ENCODE results near the gene ZIM2. TPM values are rescaled to one million over a fixed set of nuclear protein-coding genes. Genes with fewer than 3 reads are reported as not detected.

ZIM2 gene
- total RNA-seq = 1 to 10 TPM in 1 of 2 donors, under 1 TPM in 1; 0.12 to 1.6 TPM
- polyA plus RNA-seq = under 1 TPM in 1 of 2 donors, not detected in 1; 0.08 TPM
- long read RNA-seq, donor 1, partial matches to known transcripts = 0 of 1 reads
- long read RNA-seq, donor 1, other reads (novel, unspliced or antisense) = 0 of 1 reads
- long read RNA-seq, donor 2 = 0 reads
- long read RNA-seq, donor 3 = 0 reads
- long read RNA-seq, donor 4 = 0 reads
- long read RNA-seq, donor 5, partial matches to known transcripts = 0 of 1 reads
- long read RNA-seq, donor 5, other reads (novel, unspliced or antisense) = 0 of 1 reads

DNA sequence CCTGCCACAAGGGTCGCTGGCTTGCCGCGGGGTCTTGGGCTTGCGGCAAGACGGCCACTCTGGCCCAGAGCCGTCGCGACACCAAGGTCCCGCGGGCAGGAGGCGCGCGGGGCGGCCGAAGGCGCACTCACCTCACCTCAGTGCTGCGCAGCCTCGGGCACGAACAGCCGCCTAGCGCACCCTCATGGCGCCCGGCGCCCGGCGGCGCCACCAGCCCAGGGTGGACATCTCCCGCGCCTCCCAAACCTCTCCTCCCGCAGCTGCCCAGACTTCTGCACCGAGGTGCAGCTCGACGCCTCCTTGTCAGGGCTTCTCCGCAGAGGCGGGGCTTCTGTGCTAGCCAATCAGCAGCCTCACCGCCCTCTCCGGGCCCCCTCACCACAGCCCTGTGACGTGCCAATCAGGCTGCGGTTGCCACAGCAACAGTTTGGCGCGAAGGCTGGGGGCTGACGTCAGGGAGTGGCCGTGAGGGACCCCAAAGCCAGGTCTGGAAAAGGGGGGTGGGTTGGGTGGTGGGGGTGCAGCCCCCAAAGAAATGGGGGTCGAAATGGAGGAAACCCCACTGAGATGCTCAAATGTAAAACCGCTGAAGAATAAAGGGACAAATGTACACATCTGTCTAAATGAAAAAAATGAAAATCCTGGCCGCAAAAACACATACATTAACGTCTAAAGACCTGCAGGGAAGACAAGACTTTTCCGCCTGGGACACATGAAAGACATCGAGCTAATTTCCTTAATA, at the start of gene ZIM2, which contains the start of gene PEG3:
Gene ZIM2 (minus strand): TSS at position 276 of the 742 bp plus-strand sequence. CDS start 16,449 bp downstream, outside the sequence.
Gene PEG3 (minus strand): TSS at position 276 of the 742 bp plus-strand sequence. CDS start 16,071 bp downstream, outside the sequence.
- no peak for ATAC-seq (ENCODE audit: insufficient read depth, low FRiP score)
- WGBS, 2 donors = 47 to 59% methylated on average over 43 to 49 of the region's 49 CpGs
- TF ChIP-seq, protein P1, sequence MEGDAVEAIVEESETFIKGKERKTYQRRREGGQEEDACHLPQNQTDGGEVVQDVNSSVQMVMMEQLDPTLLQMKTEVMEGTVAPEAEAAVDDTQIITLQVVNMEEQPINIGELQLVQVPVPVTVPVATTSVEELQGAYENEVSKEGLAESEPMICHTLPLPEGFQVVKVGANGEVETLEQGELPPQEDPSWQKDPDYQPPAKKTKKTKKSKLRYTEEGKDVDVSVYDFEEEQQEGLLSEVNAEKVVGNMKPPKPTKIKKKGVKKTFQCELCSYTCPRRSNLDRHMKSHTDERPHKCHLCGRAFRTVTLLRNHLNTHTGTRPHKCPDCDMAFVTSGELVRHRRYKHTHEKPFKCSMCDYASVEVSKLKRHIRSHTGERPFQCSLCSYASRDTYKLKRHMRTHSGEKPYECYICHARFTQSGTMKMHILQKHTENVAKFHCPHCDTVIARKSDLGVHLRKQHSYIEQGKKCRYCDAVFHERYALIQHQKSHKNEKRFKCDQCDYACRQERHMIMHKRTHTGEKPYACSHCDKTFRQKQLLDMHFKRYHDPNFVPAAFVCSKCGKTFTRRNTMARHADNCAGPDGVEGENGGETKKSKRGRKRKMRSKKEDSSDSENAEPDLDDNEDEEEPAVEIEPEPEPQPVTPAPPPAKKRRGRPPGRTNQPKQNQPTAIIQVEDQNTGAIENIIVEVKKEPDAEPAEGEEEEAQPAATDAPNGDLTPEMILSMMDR (IDR thresholded peaks at IDR 0.05; ENCODE audit: control extremely low read depth, extremely low read depth) = no peak
- peaks cover 0 to 2% (median 0%) of the 10 kb centered on the region in 5 donors for H3K4me1 ChIP-seq (ENCODE audit: control insufficient read depth in 5 of 5, insufficient read depth in 5 of 5, low read length in 5 of 5)
- H3K9me3 ChIP-seq (ENCODE audit: control insufficient read depth in 4 of 4, insufficient read depth in 3 of 4, low read length in 3 of 4) = peaks cover 0 to 38% (median 0%) of the 10 kb centered on the region in 4 donors
- peak within 1 kb of the TSS in 1 of 2 donors; percentile 34 for H3K9ac ChIP-seq (ENCODE audit: insufficient read depth in 1 of 2, low read length in 2 of 2)
- DNase-seq = peak; percentile 85 to 92 (median 86)
- H3K27ac ChIP-seq (ENCODE audit: low read depth in 1 of 2, low read length in 1 of 2) = peak within 1 kb of the TSS in 1 of 2 donors; percentile 34
- H3K27me3 ChIP-seq (ENCODE audit: control insufficient read depth in 3 of 3, insufficient read depth in 3 of 3, low read length in 2 of 3) = no peaks in the 10 kb centered on the region
- H3K4me3 ChIP-seq = no peak within 1 kb of the TSS
- no peaks in the 10 kb centered on the region for H3K36me3 ChIP-seq (ENCODE audit: control insufficient read depth in 4 of 4, insufficient read depth in 4 of 4, low read length in 4 of 4)

DNA sequence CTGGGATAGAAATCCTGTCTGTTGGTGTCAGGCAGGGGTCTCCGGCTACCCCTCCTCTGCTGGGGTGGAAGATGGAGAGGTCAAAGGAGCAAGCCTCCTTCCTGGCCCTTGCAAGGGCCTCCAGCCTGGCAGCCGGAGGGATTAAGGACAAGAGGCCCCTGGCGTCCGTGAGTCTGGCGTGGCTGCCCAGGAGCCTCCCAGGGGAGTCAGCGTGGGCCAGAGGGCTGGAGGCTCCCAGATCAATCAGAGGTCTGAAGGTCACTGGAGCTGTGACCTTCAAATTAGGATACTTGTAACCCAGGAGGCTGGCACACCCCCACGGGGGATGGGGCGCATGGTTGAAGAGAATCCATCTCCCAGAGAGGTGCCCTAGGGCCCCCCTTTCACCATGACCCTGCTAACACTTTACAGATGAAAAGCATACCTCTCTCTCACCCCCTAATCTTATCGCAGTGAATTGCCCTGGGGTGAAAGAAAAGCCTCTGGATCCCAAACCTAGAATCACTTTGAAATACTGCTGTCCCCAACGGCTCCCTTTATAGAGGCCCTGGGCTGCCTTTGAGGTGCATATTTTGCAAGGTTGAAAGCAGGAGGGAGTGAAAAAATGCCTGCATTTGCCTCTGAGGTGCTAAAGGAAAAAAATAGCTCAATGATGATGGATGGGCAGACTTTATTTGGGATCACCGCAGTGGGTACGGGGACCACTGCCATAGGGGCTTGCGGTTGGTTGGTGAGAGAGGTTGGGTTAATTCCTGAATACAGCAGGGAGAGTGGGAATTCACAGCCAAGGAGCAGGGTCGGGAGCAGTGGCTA, 44.9 kb upstream of the ZIM2 start:
- H3K27ac ChIP-seq (ENCODE audit: low read depth in 1 of 2, low read length in 1 of 2) = no peak overlapping the region
- TF ChIP-seq, protein P1 (IDR thresholded peaks at IDR 0.05; ENCODE audit: control extremely low read depth, extremely low read depth) = no peak
- ATAC-seq (ENCODE audit: insufficient read depth, low FRiP score) (no peak), DNase-seq (peak in 1 of 3 donors; percentile 10)
- 21 to 27% methylated on average over 14 of the region's 14 CpGs for WGBS, 2 donors
- H3K27me3 ChIP-seq (ENCODE audit: control insufficient read depth in 3 of 3, insufficient read depth in 3 of 3, low read length in 2 of 3) = no peaks in the 10 kb centered on the region
- no peak overlapping the region for H3K4me3 ChIP-seq
- H3K9me3 ChIP-seq (ENCODE audit: control insufficient read depth in 4 of 4, insufficient read depth in 3 of 4, low read length in 3 of 4) = peaks cover 0 to 16% (median 1%) of the 10 kb centered on the region in 4 donors
- no peak overlapping the region for H3K9ac ChIP-seq (ENCODE audit: insufficient read depth in 1 of 2, low read length in 2 of 2)
- no peaks in the 10 kb centered on the region for H3K4me1 ChIP-seq (ENCODE audit: control insufficient read depth in 5 of 5, insufficient read depth in 5 of 5, low read length in 5 of 5)
- no peaks in the 10 kb centered on the region for H3K36me3 ChIP-seq (ENCODE audit: control insufficient read depth in 4 of 4, insufficient read depth in 4 of 4, low read length in 4 of 4)

DNA sequence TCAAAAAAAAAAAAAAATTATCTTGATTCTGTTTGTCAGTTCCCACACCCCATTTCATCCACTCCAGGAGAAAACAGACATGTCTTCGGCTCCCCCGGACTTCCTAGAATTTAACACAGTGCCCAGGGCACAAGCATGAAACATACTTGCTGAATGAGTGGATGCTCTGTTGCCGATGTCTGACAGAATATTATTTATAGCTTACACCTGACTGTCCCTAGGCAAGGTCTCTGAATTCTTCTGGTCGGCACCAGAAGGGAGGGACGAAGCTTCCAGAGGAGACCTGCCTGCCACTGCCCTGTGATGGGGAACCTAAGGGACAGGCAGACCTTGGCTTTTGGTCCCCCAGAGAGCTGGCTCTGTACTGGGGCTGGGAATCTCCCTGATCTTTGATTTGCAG, 43.9 kb upstream of the ZIM2 start:
- Histone ChIP-seq H3K27ac (ENCODE audit: low read depth in 1 of 2, low read length in 1 of 2) (no peak overlapping the region), H3K36me3 (ENCODE audit: control insufficient read depth in 4 of 4, insufficient read depth in 4 of 4, low read length in 4 of 4) (no peaks in the 10 kb centered on the region), H3K9me3 (ENCODE audit: control insufficient read depth in 4 of 4, insufficient read depth in 3 of 4, low read length in 3 of 4) (peaks cover 0 to 16% (median 1%) of the 10 kb centered on the region in 4 donors), H3K4me3 (no peak overlapping the region), H3K9ac (ENCODE audit: insufficient read depth in 1 of 2, low read length in 2 of 2) (no peak overlapping the region), H3K4me1 (ENCODE audit: control insufficient read depth in 5 of 5, insufficient read depth in 5 of 5, low read length in 5 of 5) (no peaks in the 10 kb centered on the region), H3K27me3 (ENCODE audit: control insufficient read depth in 3 of 3, insufficient read depth in 3 of 3, low read length in 2 of 3) (no peaks in the 10 kb centered on the region)
- DNase-seq = no peak
- WGBS, 2 donors = 66 to 68% methylated on average over 5 of the region's 5 CpGs
- TF ChIP-seq, protein P1 (IDR thresholded peaks at IDR 0.05; ENCODE audit: control extremely low read depth, extremely low read depth) = no peak
- no peak for ATAC-seq (ENCODE audit: insufficient read depth, low FRiP score)
